Measurements from ENCODE around the gene ZC2HC1B.

ZC2HC1B gene

GRCh38 chr6:143936347-143936746 lies 72.1 kb downstream of the ZC2HC1B start:
- no peak for DNase-seq

GRCh38 chr6:143936778-143937667 lies 72.7 kb downstream of the ZC2HC1B start:
- DNase-seq = no peak

GRCh38 chr6:143937668-143937970 lies 73.3 kb downstream of the ZC2HC1B start:
- DNase-seq = no peak

GRCh38 chr6:143939364-143939763 lies 75.1 kb downstream of the ZC2HC1B start:
- DNase-seq = no peak

GRCh38 chr6:143940011-143940597 lies 75.8 kb downstream of the ZC2HC1B start:
- peak; percentile 24 for DNase-seq

- peak; percentile 28 for DNase-seq
Measured at GRCh38 chr6:143941852-143942627, 77.8 kb downstream of the ZC2HC1B start.

GRCh38 chr6:143948208-143948607 lies 83.9 kb downstream of the ZC2HC1B start:
- DNase-seq = no peak

GRCh38 chr6:143949535-143949934 lies 85.3 kb downstream of the ZC2HC1B start:
- DNase-seq = no peak

- no peak for DNase-seq
Measured at GRCh38 chr6:143949962-143950361, 85.7 kb downstream of the ZC2HC1B start.

GRCh38 chr6:143950875-143951274 lies 86.6 kb downstream of the ZC2HC1B start:
- no peak for DNase-seq

- DNase-seq = no peak
Measured at GRCh38 chr6:143952060-143952778, 87.9 kb downstream of the ZC2HC1B start.

- no peak for DNase-seq
Measured at GRCh38 chr6:143952947-143953701, 88.8 kb downstream of the ZC2HC1B start.

- no peak for DNase-seq
Measured at GRCh38 chr6:143953922-143954321, 89.6 kb downstream of the ZC2HC1B start.

- DNase-seq = no peak
Measured at GRCh38 chr6:143955971-143956370, 91.7 kb downstream of the ZC2HC1B start.

GRCh38 chr6:143957679-143958274 lies 93.5 kb downstream of the ZC2HC1B start:
- DNase-seq = no peak

GRCh38 chr6:143958839-143959399 lies 94.6 kb downstream of the ZC2HC1B start:
- DNase-seq = no peak

- no peak for DNase-seq
Measured at GRCh38 chr6:143959927-143960326, 95.7 kb downstream of the ZC2HC1B start.

GRCh38 chr6:143961066-143961465 lies 96.8 kb downstream of the ZC2HC1B start:
- DNase-seq = no peak

GRCh38 chr6:143961886-143962878 lies 97.9 kb downstream of the ZC2HC1B start:
- DNase-seq = no peak
